HG02885 (cell line): ENCODE data around the gene JAG1.

Experiments used
- ATAC-seq: cut with Tn5 transposase; IDR thresholded peaks from one replicate; pipeline ENCODE4 v1.9.1; 2021; ENCODE audit warnings: mild to moderate bottlenecking; ENCODE audit not compliant: unreplicated experiment, poor library complexity

Gene JAG1

GRCh38 chr20:10670501-10671220 is 3.1 kb downstream of the JAG1 start:
- ATAC-seq, result peak; percentile 42

GRCh38 chr20:10669843-10670446 is 3.9 kb downstream of the JAG1 start:
- no peak for ATAC-seq

- no peak for ATAC-seq
Observed at GRCh38 chr20:10668677-10669368, 5.0 kb downstream of the JAG1 start.

GRCh38 chr20:10667560-10668167 is 6.1 kb downstream of the JAG1 start:
- ATAC-seq, result no peak

- ATAC-seq, result no peak
Observed at GRCh38 chr20:10667077-10667401, 6.8 kb downstream of the JAG1 start.

GRCh38 chr20:10666221-10667076 is 7.3 kb downstream of the JAG1 start:
- ATAC-seq, result no peak

- no peak for ATAC-seq
Observed at GRCh38 chr20:10665791-10666190, 8.0 kb downstream of the JAG1 start.

GRCh38 chr20:10665027-10665561 is 8.7 kb downstream of the JAG1 start:
- no peak for ATAC-seq

- ATAC-seq, result no peak
Observed at GRCh38 chr20:10663756-10664155, 10.0 kb downstream of the JAG1 start.

GRCh38 chr20:10662661-10663458 is 10.9 kb downstream of the JAG1 start:
- ATAC-seq, result no peak

GRCh38 chr20:10662151-10662550 is 11.6 kb downstream of the JAG1 start:
- ATAC-seq, result no peak

GRCh38 chr20:10661261-10661660 is 12.5 kb downstream of the JAG1 start:
- no peak for ATAC-seq

GRCh38 chr20:10660661-10661060 is 13.1 kb downstream of the JAG1 start:
- ATAC-seq, result no peak

GRCh38 chr20:10659651-10660601 is 13.9 kb downstream of the JAG1 start:
- no peak for ATAC-seq

- no peak for ATAC-seq
Observed at GRCh38 chr20:10658876-10659632, 14.7 kb downstream of the JAG1 start.

GRCh38 chr20:10658051-10658823 is 15.6 kb downstream of the JAG1 start:
- no peak for ATAC-seq

GRCh38 chr20:10657453-10657852 is 16.3 kb downstream of the JAG1 start:
- no peak for ATAC-seq
